Posterior cingulate gyrus (tissue), 11 donors: Measurements from ENCODE around the gene CCDC187.
"Not testable (repeated sequence)": the region's sequence is repeated elsewhere in the genome, so short reads cannot be mapped to it uniquely, and the experiment has no call there.

Experiments used
- DNase-seq, 10 donors: peaks; one replicate each; pipeline versions ENCODE4 v3.0.0 to v3.0.0-alpha.2; 2020 to 2021; ENCODE audit warnings: mixed read lengths in 3 of 10
- intact Hi-C: fragments of 100-400 bp; cut with DNase I; formaldehyde crosslinking; loops from one replicate; pipeline ENCODE4 v1.15.1; 2023

The CCDC187 gene

GRCh38 chr9:136328622-136329041 lies 24.7 kb upstream of the CCDC187 start:
- DNase-seq, result peak in 6 of 10 donors; percentile 47 to 92 (median 67)

GRCh38 chr9:136328011-136328621 lies 24.2 kb upstream of the CCDC187 start:
- intact Hi-C loops, result no loop called here
- DNase-seq, result peak in 3 of 10 donors; percentile 66 to 89 (median 83)

More at GRCh38 chr9:136328622-136329041, 24.7 kb upstream of the CCDC187 start:
- intact Hi-C loops, result no loop called here

- intact Hi-C loops, result no loop called here
- peak in 6 of 10 donors; percentile 49 to 94 (median 77) for DNase-seq
These were observed 23.5 kb upstream of the CCDC187 start, which contains the start of gene GPSM1 for GRCh38 chr9:136327304-136327974. Gene GPSM1 (plus strand): TSS chr9:136327539. CDS start chr9:136327696, 157 bp downstream.

GRCh38 chr9:136326761-136327303 lies 22.9 kb upstream of the CCDC187 start:
- intact Hi-C loops, result no loop called here

GRCh38 chr9:136326061-136326760 lies 22.3 kb upstream of the CCDC187 start:
- peak in 5 of 10 donors; percentile 41 to 89 (median 80) for DNase-seq
- intact Hi-C loops, result no loop called here

More at GRCh38 chr9:136326761-136327303, 22.9 kb upstream of the CCDC187 start:
- DNase-seq, result peak in 3 of 10 donors; percentile 66 to 79 (median 73)

- intact Hi-C loops, result no loop called here
- DNase-seq, result peak in 2 of 10 donors; percentile 43 to 54
These were observed 21.5 kb upstream of the CCDC187 start for GRCh38 chr9:136325358-136325757.

GRCh38 chr9:136324501-136325300 lies 20.8 kb upstream of the CCDC187 start:
- DNase-seq, result peak in 3 of 10 donors; percentile 15 to 72 (median 60)
- intact Hi-C loops, result no loop called here

- DNase-seq, result peak in 3 of 10 donors; percentile 58 to 76 (median 64)
- intact Hi-C loops, result no loop called here
These were observed 19.5 kb upstream of the CCDC187 start for GRCh38 chr9:136323371-136323789.

- DNase-seq, result peak in 3 of 10 donors; percentile 64 to 68 (median 67)
- intact Hi-C loops, result no loop called here
These were observed 18.9 kb upstream of the CCDC187 start for GRCh38 chr9:136322756-136323330.

GRCh38 chr9:136321561-136321960 lies 17.7 kb upstream of the CCDC187 start:
- intact Hi-C loops, result no loop called here
- DNase-seq, result peak in 3 of 10 donors; percentile 37 to 67 (median 58)

GRCh38 chr9:136320972-136321371 lies 17.1 kb upstream of the CCDC187 start:
- DNase-seq, intact Hi-C loops: not testable (repeated sequence)

- DNase-seq, intact Hi-C loops: not testable (repeated sequence)
These were observed 16.1 kb upstream of the CCDC187 start for GRCh38 chr9:136319955-136320354.

GRCh38 chr9:136319244-136319643 lies 15.3 kb upstream of the CCDC187 start:
- intact Hi-C loops, result not testable (repeated sequence)
- DNase-seq, result peak in 1 of 10 donors; percentile 4

GRCh38 chr9:136318776-136319241 lies 14.9 kb upstream of the CCDC187 start:
- peak in 3 of 10 donors; percentile 58 to 80 (median 58) for DNase-seq
- intact Hi-C loops, result no loop called here

- DNase-seq, result peak in 3 of 10 donors; percentile 48 to 70 (median 54)
These were observed 14.3 kb upstream of the CCDC187 start for GRCh38 chr9:136318111-136318775.

GRCh38 chr9:136317695-136318094 lies 13.8 kb upstream of the CCDC187 start:
- intact Hi-C loops, result no loop called here

More at GRCh38 chr9:136318111-136318775, 14.3 kb upstream of the CCDC187 start:
- intact Hi-C loops, result no loop called here

GRCh38 chr9:136316896-136317676 lies 13.2 kb upstream of the CCDC187 start:
- peak in 3 of 10 donors; percentile 63 to 79 (median 65) for DNase-seq
- intact Hi-C loops, result no loop called here

More at GRCh38 chr9:136317695-136318094, 13.8 kb upstream of the CCDC187 start:
- peak in 2 of 10 donors; percentile 73 to 81 for DNase-seq
